ENCODE data around the gene C10orf67.
A peak's percentile ranks its signal among the peaks of the same experiment; 100 is the strongest.

The C10orf67 gene

DNA sequence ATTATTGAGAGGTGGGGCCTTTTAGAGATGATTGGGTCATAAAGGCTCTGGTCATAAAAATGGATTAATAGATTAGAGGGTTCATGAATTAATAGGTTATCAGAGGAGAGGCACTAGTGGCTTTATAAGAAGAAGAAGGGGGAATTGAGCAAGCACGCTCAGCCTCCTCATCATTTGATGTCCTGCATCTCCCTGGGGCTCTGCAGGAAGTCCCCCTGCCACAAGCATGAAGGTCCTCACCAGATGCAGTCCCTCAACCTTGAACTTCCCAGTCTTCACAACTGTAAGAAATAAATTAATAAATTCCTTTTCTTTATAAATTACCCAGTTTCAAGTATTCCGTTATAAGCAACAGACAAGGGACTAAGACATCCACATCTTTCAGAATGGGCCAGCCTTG is 17.1 kb upstream of the C10orf67 start:
- Histone ChIP-seq H3K4me1 (ENCODE audit: low read length) (peaks cover 34% of the 10 kb centered on the region), H3K9ac (ENCODE audit: low read length) (no peak overlapping the region), H3K27ac (ENCODE audit: low read length) (no peak overlapping the region), H3K4me3 (ENCODE audit: low read length) (no peak overlapping the region), H4K20me1 (ENCODE audit: insufficient read depth, low read length) (no peaks in the 10 kb centered on the region), H2AFZ (ENCODE audit: low read depth, low read length) (no peak overlapping the region), H3K4me2 (ENCODE audit: low read length) (no peak overlapping the region), H3K79me2 (ENCODE audit: low read length) (no peaks in the 10 kb centered on the region), H3K27me3 (ENCODE audit: low read depth, low read length) (no peaks in the 10 kb centered on the region), H3K9me3 (ENCODE audit: insufficient read depth, low read length) (no peaks in the 10 kb centered on the region), H3K36me3 (replicated peaks; ENCODE audit: low read depth, low read length) (no peaks in the 10 kb centered on the region)
- no peak for TF ChIP-seq EZH2phosphoT487 (IDR thresholded peaks at IDR 0.05; ENCODE audit: low read depth)
- TF ChIP-seq, protein P1, sequence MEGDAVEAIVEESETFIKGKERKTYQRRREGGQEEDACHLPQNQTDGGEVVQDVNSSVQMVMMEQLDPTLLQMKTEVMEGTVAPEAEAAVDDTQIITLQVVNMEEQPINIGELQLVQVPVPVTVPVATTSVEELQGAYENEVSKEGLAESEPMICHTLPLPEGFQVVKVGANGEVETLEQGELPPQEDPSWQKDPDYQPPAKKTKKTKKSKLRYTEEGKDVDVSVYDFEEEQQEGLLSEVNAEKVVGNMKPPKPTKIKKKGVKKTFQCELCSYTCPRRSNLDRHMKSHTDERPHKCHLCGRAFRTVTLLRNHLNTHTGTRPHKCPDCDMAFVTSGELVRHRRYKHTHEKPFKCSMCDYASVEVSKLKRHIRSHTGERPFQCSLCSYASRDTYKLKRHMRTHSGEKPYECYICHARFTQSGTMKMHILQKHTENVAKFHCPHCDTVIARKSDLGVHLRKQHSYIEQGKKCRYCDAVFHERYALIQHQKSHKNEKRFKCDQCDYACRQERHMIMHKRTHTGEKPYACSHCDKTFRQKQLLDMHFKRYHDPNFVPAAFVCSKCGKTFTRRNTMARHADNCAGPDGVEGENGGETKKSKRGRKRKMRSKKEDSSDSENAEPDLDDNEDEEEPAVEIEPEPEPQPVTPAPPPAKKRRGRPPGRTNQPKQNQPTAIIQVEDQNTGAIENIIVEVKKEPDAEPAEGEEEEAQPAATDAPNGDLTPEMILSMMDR (IDR thresholded peaks at IDR 0.05; ENCODE audit: low read depth, low read length) = no peak

DNA sequence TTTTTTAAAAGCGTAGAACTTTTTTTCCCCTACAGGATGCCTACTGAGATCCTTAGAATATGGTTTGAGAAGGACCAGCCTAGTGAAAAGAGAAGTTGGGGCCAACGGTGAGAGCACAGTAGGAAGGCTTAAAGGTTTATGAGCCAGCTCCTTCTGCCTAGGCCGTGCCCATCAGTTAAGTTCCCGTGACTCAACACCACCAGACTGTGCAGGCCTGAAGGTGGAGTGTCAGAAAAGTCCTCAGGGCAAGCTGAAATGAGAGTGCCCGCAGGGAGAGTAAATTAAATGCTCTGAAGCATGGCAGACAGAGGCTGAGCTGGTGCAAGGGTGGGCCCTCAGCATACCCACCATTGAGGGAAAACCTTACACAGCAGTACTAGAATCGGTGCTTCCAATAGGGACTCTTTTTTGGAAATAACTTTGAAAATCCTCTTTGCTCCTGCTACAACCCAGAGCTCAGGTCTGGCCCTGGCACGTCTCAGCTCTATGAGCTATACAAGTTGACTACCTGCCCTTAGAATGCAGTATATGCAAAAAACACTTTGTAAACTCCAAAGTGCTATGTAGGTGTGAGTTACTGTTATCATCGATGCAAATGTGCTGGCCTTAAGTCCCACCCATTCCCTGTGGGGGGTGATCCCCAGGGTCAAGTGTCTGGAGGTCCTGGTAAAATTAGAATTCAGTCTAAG is 15.2 kb upstream of the C10orf67 start:
- Histone ChIP-seq H3K4me3 (ENCODE audit: low read length) (no peak overlapping the region), H3K4me1 (ENCODE audit: low read length) (peaks cover 31% of the 10 kb centered on the region), H3K36me3 (replicated peaks; ENCODE audit: low read depth, low read length) (no peaks in the 10 kb centered on the region), H3K27ac (ENCODE audit: low read length) (no peak overlapping the region), H3K27me3 (ENCODE audit: low read depth, low read length) (no peaks in the 10 kb centered on the region), H4K20me1 (ENCODE audit: insufficient read depth, low read length) (no peaks in the 10 kb centered on the region), H3K9ac (ENCODE audit: low read length) (no peak overlapping the region), H3K79me2 (ENCODE audit: low read length) (no peaks in the 10 kb centered on the region), H3K9me3 (ENCODE audit: insufficient read depth, low read length) (no peaks in the 10 kb centered on the region), H3K4me2 (ENCODE audit: low read length) (no peak overlapping the region), H2AFZ (ENCODE audit: low read depth, low read length) (no peak overlapping the region)
- TF ChIP-seq EZH2phosphoT487 (IDR thresholded peaks at IDR 0.05; ENCODE audit: low read depth) = no peak
- TF ChIP-seq, protein P1 (IDR thresholded peaks at IDR 0.05; ENCODE audit: low read depth, low read length) = no peak

DNA sequence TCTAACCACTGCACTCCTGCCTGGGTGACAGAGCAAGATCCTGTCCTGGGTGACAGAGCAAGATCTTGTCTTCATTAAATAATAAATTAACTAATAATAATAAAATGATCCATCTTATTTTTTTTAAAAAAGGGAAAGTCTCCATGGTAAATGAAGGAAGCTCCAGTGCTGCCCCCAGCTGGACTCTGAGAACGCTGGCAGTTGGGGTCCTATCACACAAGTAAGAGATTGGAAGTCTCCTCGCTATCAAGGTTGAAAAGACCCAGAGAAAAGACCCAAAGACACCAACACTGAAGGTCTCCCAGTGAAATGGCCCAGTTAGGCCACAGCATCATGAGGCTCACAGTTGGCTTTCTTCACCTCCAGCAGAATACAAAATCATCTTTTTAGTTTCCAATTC is 13.8 kb upstream of the C10orf67 start:
- H3K27me3 ChIP-seq (ENCODE audit: low read depth, low read length) = no peaks in the 10 kb centered on the region
- H3K9ac ChIP-seq (ENCODE audit: low read length) = no peak overlapping the region
- H3K4me2 ChIP-seq (ENCODE audit: low read length) = no peak overlapping the region
- H3K4me1 ChIP-seq (ENCODE audit: low read length) = peaks cover 16% of the 10 kb centered on the region
- H2AFZ ChIP-seq (ENCODE audit: low read depth, low read length) = no peak overlapping the region
- H3K36me3 ChIP-seq (replicated peaks; ENCODE audit: low read depth, low read length) = no peaks in the 10 kb centered on the region
- no peaks in the 10 kb centered on the region for H3K9me3 ChIP-seq (ENCODE audit: insufficient read depth, low read length)
- no peak overlapping the region for H3K4me3 ChIP-seq (ENCODE audit: low read length)
- no peaks in the 10 kb centered on the region for H4K20me1 ChIP-seq (ENCODE audit: insufficient read depth, low read length)
- no peak for TF ChIP-seq EZH2phosphoT487 (IDR thresholded peaks at IDR 0.05; ENCODE audit: low read depth)
- TF ChIP-seq, protein P1 (IDR thresholded peaks at IDR 0.05; ENCODE audit: low read depth, low read length) = 0 out of 2 replicates have a peak, but pooled peaks have one; percentile 10
- no peaks in the 10 kb centered on the region for H3K79me2 ChIP-seq (ENCODE audit: low read length)
- H3K27ac ChIP-seq (ENCODE audit: low read length) = no peak overlapping the region

DNA sequence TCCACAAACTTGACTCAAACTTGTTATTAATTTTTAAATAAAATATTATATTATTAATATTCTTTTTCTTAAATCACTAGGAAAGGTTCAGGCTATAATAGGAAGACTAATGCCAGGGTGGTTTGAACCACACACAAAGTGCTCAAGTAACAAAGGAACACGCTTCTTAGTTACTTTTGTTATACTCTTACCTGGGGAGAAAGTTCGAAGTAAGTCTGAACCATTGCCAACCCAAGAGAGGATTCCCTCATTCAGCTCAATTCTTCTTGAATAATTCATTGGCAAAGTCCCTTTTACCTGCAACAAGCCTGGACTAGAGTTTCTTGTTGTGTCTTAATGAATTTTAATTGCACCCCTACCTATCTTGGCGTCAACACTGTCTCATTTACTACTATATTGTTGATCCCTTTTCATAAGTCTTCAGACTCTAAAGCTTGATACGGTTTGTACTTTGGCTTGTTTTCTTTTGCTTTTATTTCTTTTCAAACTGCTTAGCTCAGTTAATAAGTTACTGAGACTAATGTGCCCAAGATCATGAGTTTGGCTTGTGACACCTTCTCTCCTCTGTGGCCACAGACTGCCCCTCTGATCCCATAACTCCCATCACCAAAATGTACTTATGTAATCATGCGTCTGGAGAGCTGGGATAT is 10.2 kb upstream of the C10orf67 start:
- no peak overlapping the region for H3K9ac ChIP-seq (ENCODE audit: low read length)
- H3K27ac ChIP-seq (ENCODE audit: low read length) = no peak overlapping the region
- H2AFZ ChIP-seq (ENCODE audit: low read depth, low read length) = no peak overlapping the region
- H3K79me2 ChIP-seq (ENCODE audit: low read length) = no peaks in the 10 kb centered on the region
- no peak overlapping the region for H3K4me3 ChIP-seq (ENCODE audit: low read length)
- H3K4me1 ChIP-seq (ENCODE audit: low read length) = no peaks in the 10 kb centered on the region
- TF ChIP-seq, protein P1 (IDR thresholded peaks at IDR 0.05; ENCODE audit: low read depth, low read length) = no peak
- TF ChIP-seq EZH2phosphoT487 (IDR thresholded peaks at IDR 0.05; ENCODE audit: low read depth) = no peak
- H3K27me3 ChIP-seq (ENCODE audit: low read depth, low read length) = no peaks in the 10 kb centered on the region
- no peaks in the 10 kb centered on the region for H4K20me1 ChIP-seq (ENCODE audit: insufficient read depth, low read length)
- no peak overlapping the region for H3K4me2 ChIP-seq (ENCODE audit: low read length)
- no peaks in the 10 kb centered on the region for H3K36me3 ChIP-seq (replicated peaks; ENCODE audit: low read depth, low read length)
- no peaks in the 10 kb centered on the region for H3K9me3 ChIP-seq (ENCODE audit: insufficient read depth, low read length)
